Fibroblast of villous mesenchyme (primary cell): ENCODE measurements around the gene DDT. TPM values are rescaled to one million over a fixed set of nuclear protein-coding genes. Genes with fewer than 3 reads are reported as not detected.
A peak's percentile ranks its signal among the peaks of the same experiment; 100 is the strongest.
"Not testable (repeated sequence)": the region's sequence is repeated elsewhere in the genome, so short reads cannot be mapped to it uniquely, and the experiment has no call there.

ENCODE experiments used
- DNase-seq: peaks from one replicate; pipeline ENCODE4 v3.0.0-alpha.2; 2010; ENCODE audit warnings: low read depth
- H3K4me3 ChIP-seq: 2 replicates; pipeline ENCODE4 v1.5.1; 2011; ENCODE audit warnings: low read depth, mild to moderate bottlenecking, low read length
- CTCF ChIP-seq: IDR thresholded peaks from 2 replicates; pipeline ENCODE4 v1.5.1; 2012; ENCODE audit warnings: low read depth, mild to moderate bottlenecking, low read length; ENCODE audit not compliant: insufficient read depth
- total RNA-seq: library from RNA; depleted of rRNA; stranded (reverse); fragments of >200 nt; gene quantifications from 2 replicates; pipeline ENCODE4 v1.2.3, GENCODE V29; 2012

DDT gene
- total RNA-seq, 1 donor = 88.9 TPM

- peak; percentile 72 for TF ChIP-seq CTCF
- DNase-seq = peak; percentile 60
- H3K4me3 ChIP-seq = not testable (repeated sequence)
These were observed 17.8 kb downstream of the DDT start for GRCh38 chr22:23956301-23956900.

DNA sequence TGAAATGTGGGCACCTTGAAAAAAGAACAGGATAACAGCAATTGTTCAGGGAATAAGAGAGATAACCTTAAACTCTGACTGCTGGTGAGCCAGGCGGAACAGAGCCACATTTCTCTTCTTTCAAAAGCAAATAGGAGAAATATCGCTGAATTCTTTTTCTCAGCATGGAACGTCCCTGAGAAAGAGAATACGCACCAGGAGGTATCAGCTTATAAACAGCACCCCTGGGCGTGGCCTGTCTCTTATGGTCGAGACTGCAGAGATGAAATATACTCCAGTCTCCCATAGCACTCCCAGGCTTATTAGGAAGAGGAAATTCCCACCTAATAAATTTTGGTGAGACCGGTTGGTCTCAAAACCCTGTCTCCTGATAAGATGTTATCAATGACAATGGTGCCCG is 18.4 kb downstream of the DDT start:
- DNase-seq, H3K4me3 ChIP-seq: not testable (repeated sequence)

DNA sequence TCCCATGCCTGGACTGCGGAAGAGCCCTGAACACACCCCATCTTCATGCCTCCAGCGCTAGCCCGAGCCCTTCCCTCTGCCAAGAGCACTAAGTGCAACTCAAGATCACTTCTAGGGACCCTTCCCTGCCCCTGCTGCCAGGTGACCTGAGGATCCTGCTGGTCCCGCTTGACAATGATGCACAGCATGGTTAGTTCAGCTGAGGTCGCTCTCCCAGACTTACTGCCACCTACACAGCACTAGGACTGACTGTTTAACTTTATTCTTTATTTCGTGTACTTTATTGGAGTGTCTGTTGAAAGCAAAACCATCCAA is 19.3 kb downstream of the DDT start:
- H3K4me3 ChIP-seq, DNase-seq: not testable (repeated sequence)

DNA sequence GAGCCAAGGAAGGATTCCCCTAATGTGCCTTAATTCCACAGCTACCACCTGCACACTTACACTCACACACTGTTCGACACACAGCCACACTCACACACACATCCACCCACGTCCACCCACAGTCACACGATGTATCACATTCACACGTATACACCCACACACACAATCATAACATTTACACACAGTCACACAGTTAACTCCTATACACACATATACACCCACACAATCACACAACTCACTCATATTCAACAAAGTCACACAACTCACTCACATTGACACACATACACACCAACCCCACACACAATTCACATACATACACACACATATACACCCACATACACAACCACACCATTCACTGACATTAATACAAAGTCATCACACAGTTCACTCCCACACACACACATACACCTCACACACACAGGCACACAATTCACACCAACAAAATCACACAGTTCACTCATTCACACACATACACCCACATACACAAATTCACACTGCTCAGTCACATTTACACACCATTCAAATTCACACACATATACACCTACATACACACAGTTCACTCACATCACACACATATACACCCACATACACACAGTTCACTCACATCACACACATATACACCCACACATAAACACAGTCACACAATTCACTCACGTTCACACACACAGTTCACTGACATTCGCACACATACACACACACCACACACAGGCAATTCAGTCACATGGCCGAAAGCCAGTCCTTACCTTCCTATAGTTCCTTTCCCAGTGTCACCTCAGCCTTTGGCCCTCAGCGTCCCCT is 19.8 kb downstream of the DDT start:
- H3K4me3 ChIP-seq, DNase-seq: not testable (repeated sequence)

- not testable (repeated sequence) for DNase-seq, H3K4me3 ChIP-seq
These were observed 20.8 kb downstream of the DDT start for GRCh38 chr22:23953485-23953884.

- not testable (repeated sequence) for H3K4me3 ChIP-seq, DNase-seq
These were observed 21.3 kb downstream of the DDT start for GRCh38 chr22:23952794-23953405.

DNA sequence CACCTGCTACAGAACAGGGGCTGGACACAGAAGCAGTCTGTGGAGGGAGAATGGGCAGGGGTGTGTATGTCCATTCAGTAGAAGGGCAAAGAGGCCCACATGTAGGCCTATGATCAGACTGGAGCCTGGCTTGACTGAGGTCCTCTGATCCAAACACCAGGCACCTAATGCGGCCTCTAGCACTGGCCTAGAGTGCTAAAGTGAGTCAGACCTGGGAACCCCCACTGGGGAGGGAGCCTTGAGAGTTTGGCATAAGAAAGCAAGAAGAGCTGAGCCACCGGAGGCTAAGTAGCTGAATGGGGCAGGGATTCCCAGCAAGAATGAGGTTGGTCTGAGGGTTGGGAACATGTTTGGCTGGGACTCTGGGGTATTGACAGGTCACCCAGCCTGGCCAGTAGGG is 22.9 kb downstream of the DDT start:
- DNase-seq, H3K4me3 ChIP-seq: not testable (repeated sequence)

- not testable (repeated sequence) for H3K4me3 ChIP-seq, DNase-seq
These were observed 24.5 kb downstream of the DDT start for GRCh38 chr22:23949764-23950163.

DNA sequence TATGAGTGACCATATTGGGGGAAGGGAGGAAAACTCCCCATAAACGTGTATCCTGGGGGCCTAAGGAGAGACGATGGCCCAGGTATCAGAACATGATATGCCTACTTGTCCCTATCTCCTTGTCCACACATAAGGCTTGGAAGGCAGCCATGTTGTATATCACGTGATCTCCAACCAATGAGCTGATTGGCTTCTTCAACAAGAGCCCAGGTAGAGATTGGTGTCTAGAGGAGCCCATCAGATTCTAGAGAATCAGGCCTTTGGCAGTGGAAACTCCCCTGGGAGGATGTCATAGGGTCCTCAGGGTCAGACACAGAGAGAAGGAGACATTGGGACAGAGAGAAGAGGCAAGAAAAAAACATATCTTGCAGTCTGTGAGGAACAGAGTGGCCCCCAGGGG is 26.9 kb downstream of the DDT start:
- DNase-seq = not testable (repeated sequence)

DNA sequence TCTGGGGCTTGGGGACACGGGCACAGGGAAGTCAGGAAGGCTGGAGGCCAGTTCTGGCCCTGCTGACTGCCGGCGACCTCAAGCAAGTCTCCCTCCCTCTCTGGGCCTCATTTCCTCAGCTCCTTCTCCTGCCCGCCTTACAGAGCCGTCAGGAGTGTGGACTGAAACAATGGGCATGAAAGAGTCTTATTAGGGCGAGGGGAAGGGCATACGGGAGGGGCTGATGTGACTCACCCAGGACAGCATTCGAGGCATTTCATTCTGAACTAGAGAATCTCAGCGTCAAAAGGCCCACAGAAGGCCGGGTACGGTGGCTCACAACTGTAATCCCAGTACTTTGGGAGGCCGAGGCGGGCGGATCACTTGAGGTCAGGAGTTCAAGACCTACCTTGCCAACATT is 34.1 kb downstream of the DDT start:
- DNase-seq, H3K4me3 ChIP-seq: not testable (repeated sequence)

More for the DNA sequence above, 26.9 kb downstream of the DDT start:
- H3K4me3 ChIP-seq = not testable (repeated sequence)

DNA sequence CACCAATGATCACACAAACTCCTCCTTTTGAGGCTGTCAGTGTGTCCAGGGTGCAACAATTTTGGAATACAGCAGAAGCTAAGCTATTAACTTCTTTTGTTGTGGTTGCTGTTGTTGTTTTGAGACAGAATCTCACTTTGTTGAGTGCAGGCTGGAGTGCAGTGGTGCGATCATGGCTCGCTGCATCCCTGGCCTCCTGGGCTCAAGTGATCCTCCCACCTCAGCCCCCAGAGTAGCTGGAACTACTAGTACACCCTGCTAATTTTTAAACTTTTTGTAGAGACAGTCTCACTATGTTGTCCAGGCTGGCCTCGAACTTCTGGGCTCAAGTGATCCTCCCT is 35.3 kb downstream of the DDT start:
- H3K4me3 ChIP-seq = no peak overlapping the region
- no peak for DNase-seq
- TF ChIP-seq CTCF = no peak
